ENCODE results near the gene OSBPL3. TPM values are rescaled to one million over a fixed set of nuclear protein-coding genes. Genes with fewer than 3 reads are reported as not detected.

Gene OSBPL3
- total and polyA plus RNA-seq, 4 donors, result 4.7 to 13.7 (median 5.7) TPM

DNA sequence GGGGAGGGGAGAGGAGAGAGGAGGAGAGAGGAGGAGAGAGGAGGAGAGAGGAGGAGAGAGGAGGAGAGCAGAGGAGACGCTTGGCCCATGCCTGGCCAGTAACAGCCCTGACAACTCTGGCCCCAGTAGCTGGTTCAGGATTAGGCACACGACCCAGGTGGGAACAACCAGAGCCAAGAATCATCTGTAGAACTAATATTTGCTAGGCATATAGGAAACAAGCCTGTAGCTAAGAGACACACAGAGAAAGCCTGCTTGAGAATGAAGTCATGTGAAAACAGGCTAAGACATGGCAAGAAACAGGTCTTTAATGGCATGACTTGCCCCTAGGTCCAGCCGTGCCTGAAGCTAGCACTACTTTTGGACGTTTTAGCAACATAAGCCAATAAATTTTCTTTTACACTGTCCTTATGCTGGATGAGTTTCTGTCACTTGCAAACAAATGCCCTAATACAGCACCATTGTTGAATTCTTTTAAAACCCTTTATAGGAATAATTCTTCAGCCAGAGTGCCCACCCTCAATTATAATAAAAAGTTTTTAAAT, 17.5 kb downstream of the OSBPL3 start:
- no peak for DNase-seq (ENCODE audit: low read depth in 4 of 6, low spot score in 6 of 6)
- Histone ChIP-seq H3K36me3 (ENCODE audit: control insufficient read depth, insufficient read depth, low read length) (no peaks in the 10 kb centered on the region), H3K4me3 (ENCODE audit: low read depth, low read length) (no peak overlapping the region), H3K27me3 (ENCODE audit: control insufficient read depth, insufficient read depth, low read length) (no peaks in the 10 kb centered on the region), H3K4me1 (ENCODE audit: control insufficient read depth, insufficient read depth, low read length) (peaks cover 3% of the 10 kb centered on the region), H3K27ac (ENCODE audit: low read depth, low read length) (no peak overlapping the region), H3K9me3 (ENCODE audit: control insufficient read depth, insufficient read depth, low read length) (no peaks in the 10 kb centered on the region)
- 66% methylated on average over 4 of the region's 4 CpGs for WGBS (ENCODE audit: insufficient coverage)

- Histone ChIP-seq H3K4me1 (ENCODE audit: control insufficient read depth, insufficient read depth, low read length) (peaks cover 3% of the 10 kb centered on the region), H3K27me3 (ENCODE audit: control insufficient read depth, insufficient read depth, low read length) (no peaks in the 10 kb centered on the region), H3K36me3 (ENCODE audit: control insufficient read depth, insufficient read depth, low read length) (no peaks in the 10 kb centered on the region), H3K9me3 (ENCODE audit: control insufficient read depth, insufficient read depth, low read length) (no peaks in the 10 kb centered on the region), H3K27ac (ENCODE audit: low read depth, low read length) (no peak overlapping the region), H3K4me3 (ENCODE audit: low read depth, low read length) (no peak overlapping the region)
- WGBS (ENCODE audit: insufficient coverage), result 100% methylated on average over 1 of the region's 6 CpGs
- no peak for DNase-seq (ENCODE audit: low read depth in 4 of 6, low spot score in 6 of 6)
Observed at GRCh38 chr7:24959735-24960485, 20.1 kb downstream of the OSBPL3 start.

- H3K4me3 ChIP-seq (ENCODE audit: low read depth, low read length), result no peak overlapping the region
- peaks cover 3% of the 10 kb centered on the region for H3K4me1 ChIP-seq (ENCODE audit: control insufficient read depth, insufficient read depth, low read length)
- no peak overlapping the region for H3K27ac ChIP-seq (ENCODE audit: low read depth, low read length)
- no peak for DNase-seq (ENCODE audit: low read depth in 4 of 6, low spot score in 6 of 6)
- no peaks in the 10 kb centered on the region for H3K36me3 ChIP-seq (ENCODE audit: control insufficient read depth, insufficient read depth, low read length)
- no peaks in the 10 kb centered on the region for H3K9me3 ChIP-seq (ENCODE audit: control insufficient read depth, insufficient read depth, low read length)
- no peaks in the 10 kb centered on the region for H3K27me3 ChIP-seq (ENCODE audit: control insufficient read depth, insufficient read depth, low read length)
Observed at GRCh38 chr7:24958399-24958798, 21.6 kb downstream of the OSBPL3 start.

- 85% methylated on average over 2 of the region's 3 CpGs for WGBS (ENCODE audit: insufficient coverage)
- Histone ChIP-seq H3K27me3 (ENCODE audit: control insufficient read depth, insufficient read depth, low read length) (no peaks in the 10 kb centered on the region), H3K27ac (ENCODE audit: low read depth, low read length) (no peak overlapping the region), H3K4me3 (ENCODE audit: low read depth, low read length) (no peak overlapping the region), H3K36me3 (ENCODE audit: control insufficient read depth, insufficient read depth, low read length) (no peaks in the 10 kb centered on the region), H3K9me3 (ENCODE audit: control insufficient read depth, insufficient read depth, low read length) (no peaks in the 10 kb centered on the region), H3K4me1 (ENCODE audit: control insufficient read depth, insufficient read depth, low read length) (no peaks in the 10 kb centered on the region)
- no peak for DNase-seq (ENCODE audit: low read depth in 4 of 6, low spot score in 6 of 6)
Observed at GRCh38 chr7:24956021-24956420, 24.0 kb downstream of the OSBPL3 start.

GRCh38 chr7:24955313-24955712, 24.7 kb downstream of the OSBPL3 start:
- DNase-seq (ENCODE audit: low read depth in 4 of 6, low spot score in 6 of 6), result no peak
- Histone ChIP-seq H3K4me1 (ENCODE audit: control insufficient read depth, insufficient read depth, low read length) (no peaks in the 10 kb centered on the region), H3K4me3 (ENCODE audit: low read depth, low read length) (no peak overlapping the region), H3K36me3 (ENCODE audit: control insufficient read depth, insufficient read depth, low read length) (no peaks in the 10 kb centered on the region), H3K27ac (ENCODE audit: low read depth, low read length) (no peak overlapping the region), H3K9me3 (ENCODE audit: control insufficient read depth, insufficient read depth, low read length) (no peaks in the 10 kb centered on the region), H3K27me3 (ENCODE audit: control insufficient read depth, insufficient read depth, low read length) (no peaks in the 10 kb centered on the region)
- WGBS (ENCODE audit: insufficient coverage), result no CpG with 5 or more reads among the region's 1 CpG

- no peak for DNase-seq (ENCODE audit: low read depth in 4 of 6, low spot score in 6 of 6)
- Histone ChIP-seq H3K4me3 (ENCODE audit: low read depth, low read length) (no peak overlapping the region), H3K4me1 (ENCODE audit: control insufficient read depth, insufficient read depth, low read length) (no peaks in the 10 kb centered on the region), H3K9me3 (ENCODE audit: control insufficient read depth, insufficient read depth, low read length) (no peaks in the 10 kb centered on the region), H3K27me3 (ENCODE audit: control insufficient read depth, insufficient read depth, low read length) (no peaks in the 10 kb centered on the region), H3K36me3 (ENCODE audit: control insufficient read depth, insufficient read depth, low read length) (no peaks in the 10 kb centered on the region), H3K27ac (ENCODE audit: low read depth, low read length) (no peak overlapping the region)
- WGBS (ENCODE audit: insufficient coverage), result no CpG with 5 or more reads among the region's 2 CpGs
Observed at GRCh38 chr7:24952464-24952863, 27.5 kb downstream of the OSBPL3 start.

GRCh38 chr7:24951441-24951980, 28.5 kb downstream of the OSBPL3 start:
- H3K27ac ChIP-seq (ENCODE audit: low read depth, low read length), result no peak overlapping the region
- 17% methylated on average over 1 of the region's 3 CpGs for WGBS (ENCODE audit: insufficient coverage)
- H3K36me3 ChIP-seq (ENCODE audit: control insufficient read depth, insufficient read depth, low read length), result no peaks in the 10 kb centered on the region
- DNase-seq (ENCODE audit: low read depth in 4 of 6, low spot score in 6 of 6), result peak in 1 of 6 donors; percentile 60
- no peaks in the 10 kb centered on the region for H3K27me3 ChIP-seq (ENCODE audit: control insufficient read depth, insufficient read depth, low read length)
- no peaks in the 10 kb centered on the region for H3K4me1 ChIP-seq (ENCODE audit: control insufficient read depth, insufficient read depth, low read length)
- H3K4me3 ChIP-seq (ENCODE audit: low read depth, low read length), result no peak overlapping the region
- no peaks in the 10 kb centered on the region for H3K9me3 ChIP-seq (ENCODE audit: control insufficient read depth, insufficient read depth, low read length)

DNA sequence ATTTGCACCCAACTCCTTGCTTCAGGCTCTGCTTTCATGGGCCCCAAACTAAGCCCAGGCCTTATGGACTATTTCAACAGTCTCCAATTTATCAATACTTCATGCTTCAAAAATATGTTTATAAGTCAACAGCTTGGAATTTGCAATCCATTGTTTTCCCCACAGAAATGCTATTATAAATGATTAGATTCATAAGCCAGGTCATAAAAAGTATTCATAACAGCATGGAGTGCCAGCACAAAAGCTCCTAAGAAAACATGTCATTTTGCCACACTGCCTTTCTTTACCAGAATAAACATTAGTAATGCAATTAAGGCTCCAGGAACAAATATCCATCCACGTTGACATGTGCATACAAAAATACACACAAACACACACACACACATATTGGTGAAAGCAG, 30.1 kb downstream of the OSBPL3 start:
- no peak for DNase-seq (ENCODE audit: low read depth in 4 of 6, low spot score in 6 of 6)
- Histone ChIP-seq H3K4me1 (ENCODE audit: control insufficient read depth, insufficient read depth, low read length) (no peaks in the 10 kb centered on the region), H3K36me3 (ENCODE audit: control insufficient read depth, insufficient read depth, low read length) (no peaks in the 10 kb centered on the region), H3K4me3 (ENCODE audit: low read depth, low read length) (no peak overlapping the region), H3K27me3 (ENCODE audit: control insufficient read depth, insufficient read depth, low read length) (no peaks in the 10 kb centered on the region), H3K9me3 (ENCODE audit: control insufficient read depth, insufficient read depth, low read length) (no peaks in the 10 kb centered on the region), H3K27ac (ENCODE audit: low read depth, low read length) (no peak overlapping the region)
- no CpG with 5 or more reads among the region's 1 CpG for WGBS (ENCODE audit: insufficient coverage)

GRCh38 chr7:24948739-24949138, 31.2 kb downstream of the OSBPL3 start:
- no peaks in the 10 kb centered on the region for H3K27me3 ChIP-seq (ENCODE audit: control insufficient read depth, insufficient read depth, low read length)
- no peak overlapping the region for H3K27ac ChIP-seq (ENCODE audit: low read depth, low read length)
- H3K4me1 ChIP-seq (ENCODE audit: control insufficient read depth, insufficient read depth, low read length), result no peaks in the 10 kb centered on the region
- H3K36me3 ChIP-seq (ENCODE audit: control insufficient read depth, insufficient read depth, low read length), result no peaks in the 10 kb centered on the region
- no peak overlapping the region for H3K4me3 ChIP-seq (ENCODE audit: low read depth, low read length)
- H3K9me3 ChIP-seq (ENCODE audit: control insufficient read depth, insufficient read depth, low read length), result no peaks in the 10 kb centered on the region
- WGBS (ENCODE audit: insufficient coverage), result no CpG with 5 or more reads among the region's 4 CpGs
- no peak for DNase-seq (ENCODE audit: low read depth in 4 of 6, low spot score in 6 of 6)

- Histone ChIP-seq H3K4me3 (ENCODE audit: low read depth, low read length) (no peak overlapping the region), H3K4me1 (ENCODE audit: control insufficient read depth, insufficient read depth, low read length) (no peaks in the 10 kb centered on the region), H3K9me3 (ENCODE audit: control insufficient read depth, insufficient read depth, low read length) (no peaks in the 10 kb centered on the region), H3K36me3 (ENCODE audit: control insufficient read depth, insufficient read depth, low read length) (no peaks in the 10 kb centered on the region), H3K27ac (ENCODE audit: low read depth, low read length) (no peak overlapping the region), H3K27me3 (ENCODE audit: control insufficient read depth, insufficient read depth, low read length) (no peaks in the 10 kb centered on the region)
- no peak for DNase-seq (ENCODE audit: low read depth in 4 of 6, low spot score in 6 of 6)
- WGBS (ENCODE audit: insufficient coverage), result 100% methylated on average over 1 of the region's 1 CpG
Observed at GRCh38 chr7:24946467-24946866, 33.5 kb downstream of the OSBPL3 start.
